Lower leg skin (tissue), 4 donors: Measurements from ENCODE around the gene DHRS1. TPM values are rescaled to one million over a fixed set of nuclear protein-coding genes. Genes with fewer than 3 reads are reported as not detected.

Source experiments
- DNase-seq, 2 donors: peaks; one replicate each; pipeline ENCODE4 v3.0.0-alpha.2; 2019; ENCODE audit warnings: low spot score in 2 of 2
- H3K4me3 ChIP-seq: fragments of 200-600 bp; sonication (generic); 2 replicates; pipeline ENCODE4 v1.5.1; 2017; ENCODE audit warnings: mild to moderate bottlenecking, low read depth; ENCODE audit not compliant: poor library complexity, severe bottlenecking
- POLR2A ChIP-seq, 2 donors: fragments of 450-650 bp; IDR thresholded peaks; one replicate each; pipeline ENCODE4 v1.6.1; 2016 to 2017; ENCODE audit warnings: antibody characterized with exemption in 2 of 2, mild to moderate bottlenecking in 1 of 2, moderate library complexity in 1 of 2
- WGBS, 2 donors: methylation state at CpG; one replicate each; pipeline ENCODE4 v1.1.5; 2018; 5-methylcytosine and 5-hydroxymethylcytosine counted together
- intact Hi-C: fragments of 100-400 bp; cut with DNase I; formaldehyde crosslinking; loops from one replicate; pipeline ENCODE4 v1.15.0; 2023; ENCODE audit warnings: low total_unique reads
- total RNA-seq, 4 donors: library from RNA; depleted of rRNA; stranded (reverse); fragments of >200 nt; gene quantifications; one replicate each; pipeline ENCODE4 v1.1.0, GENCODE V29; 2016
- TF ChIP-seq, protein P1 (sequence below), 3 donors: fragments of 450-650 bp; IDR thresholded peaks; one replicate each; pipeline ENCODE4 v1.5.1; 2016; ENCODE audit warnings: antibody characterized with exemption in 3 of 3, mild to moderate bottlenecking in 3 of 3, moderate library complexity in 2 of 3

DHRS1 gene
- total RNA-seq, 4 donors from 2014 or later, result 55.0 to 112 (median 90.6) TPM

DNA sequence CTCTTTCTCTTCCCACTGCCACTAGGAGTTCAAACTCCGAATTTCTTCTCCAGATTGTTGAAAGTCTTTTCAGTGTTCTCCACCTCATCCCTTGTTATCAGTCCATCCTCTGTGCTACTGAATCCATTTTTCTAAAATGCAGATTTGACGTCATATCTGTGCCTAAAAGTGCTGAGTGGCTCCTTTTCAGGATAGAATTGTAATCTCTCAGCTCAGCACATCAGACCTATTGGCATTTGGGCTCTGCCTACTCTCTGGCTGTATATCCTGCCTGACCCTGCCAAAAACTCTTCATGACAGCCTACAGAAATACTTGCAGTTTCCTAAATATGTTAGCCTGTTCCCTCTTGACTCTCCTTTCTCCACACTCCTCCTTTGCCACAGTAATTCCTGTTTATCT is 27.1 kb downstream of the DHRS1 start:
- DNase-seq, result no peak
- no peak overlapping the region for H3K4me3 ChIP-seq
- intact Hi-C loops, result no loop called here
- WGBS, 2 donors, result 77 to 88% methylated on average over 2 of the region's 2 CpGs
- TF ChIP-seq, protein P1, sequence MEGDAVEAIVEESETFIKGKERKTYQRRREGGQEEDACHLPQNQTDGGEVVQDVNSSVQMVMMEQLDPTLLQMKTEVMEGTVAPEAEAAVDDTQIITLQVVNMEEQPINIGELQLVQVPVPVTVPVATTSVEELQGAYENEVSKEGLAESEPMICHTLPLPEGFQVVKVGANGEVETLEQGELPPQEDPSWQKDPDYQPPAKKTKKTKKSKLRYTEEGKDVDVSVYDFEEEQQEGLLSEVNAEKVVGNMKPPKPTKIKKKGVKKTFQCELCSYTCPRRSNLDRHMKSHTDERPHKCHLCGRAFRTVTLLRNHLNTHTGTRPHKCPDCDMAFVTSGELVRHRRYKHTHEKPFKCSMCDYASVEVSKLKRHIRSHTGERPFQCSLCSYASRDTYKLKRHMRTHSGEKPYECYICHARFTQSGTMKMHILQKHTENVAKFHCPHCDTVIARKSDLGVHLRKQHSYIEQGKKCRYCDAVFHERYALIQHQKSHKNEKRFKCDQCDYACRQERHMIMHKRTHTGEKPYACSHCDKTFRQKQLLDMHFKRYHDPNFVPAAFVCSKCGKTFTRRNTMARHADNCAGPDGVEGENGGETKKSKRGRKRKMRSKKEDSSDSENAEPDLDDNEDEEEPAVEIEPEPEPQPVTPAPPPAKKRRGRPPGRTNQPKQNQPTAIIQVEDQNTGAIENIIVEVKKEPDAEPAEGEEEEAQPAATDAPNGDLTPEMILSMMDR (IDR thresholded peaks at IDR 0.05), result no peak
- no peak for TF ChIP-seq POLR2A (IDR thresholded peaks at IDR 0.05)

DNA sequence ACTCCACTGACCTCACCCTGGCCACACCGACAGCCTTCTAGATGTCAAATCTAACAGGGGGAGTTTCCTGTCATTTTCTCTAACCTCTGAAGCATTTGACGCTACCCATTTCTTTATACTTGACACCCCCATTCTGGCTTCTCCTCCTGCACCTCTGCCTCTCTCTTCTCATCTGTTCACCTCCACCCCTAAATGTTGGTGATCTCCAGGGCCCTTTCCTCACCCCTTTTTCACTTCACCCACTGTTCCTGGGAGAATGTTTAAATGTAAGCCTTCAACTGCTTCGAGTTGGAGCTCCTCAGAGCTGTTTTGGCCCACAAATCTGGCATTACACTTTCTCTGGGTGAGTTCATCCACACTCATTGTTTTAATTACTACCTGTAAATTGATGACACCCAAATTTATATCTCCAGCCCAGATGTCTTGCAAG is 27.7 kb downstream of the DHRS1 start:
- no peak overlapping the region for H3K4me3 ChIP-seq
- intact Hi-C loops, result no loop called here
- DNase-seq, result no peak
- TF ChIP-seq, protein P1 (IDR thresholded peaks at IDR 0.05), result no peak
- no peak for TF ChIP-seq POLR2A (IDR thresholded peaks at IDR 0.05)
- 13 to 23% methylated on average over 3 of the region's 3 CpGs for whole genome bisulfite sequencing, 2 donors

DNA sequence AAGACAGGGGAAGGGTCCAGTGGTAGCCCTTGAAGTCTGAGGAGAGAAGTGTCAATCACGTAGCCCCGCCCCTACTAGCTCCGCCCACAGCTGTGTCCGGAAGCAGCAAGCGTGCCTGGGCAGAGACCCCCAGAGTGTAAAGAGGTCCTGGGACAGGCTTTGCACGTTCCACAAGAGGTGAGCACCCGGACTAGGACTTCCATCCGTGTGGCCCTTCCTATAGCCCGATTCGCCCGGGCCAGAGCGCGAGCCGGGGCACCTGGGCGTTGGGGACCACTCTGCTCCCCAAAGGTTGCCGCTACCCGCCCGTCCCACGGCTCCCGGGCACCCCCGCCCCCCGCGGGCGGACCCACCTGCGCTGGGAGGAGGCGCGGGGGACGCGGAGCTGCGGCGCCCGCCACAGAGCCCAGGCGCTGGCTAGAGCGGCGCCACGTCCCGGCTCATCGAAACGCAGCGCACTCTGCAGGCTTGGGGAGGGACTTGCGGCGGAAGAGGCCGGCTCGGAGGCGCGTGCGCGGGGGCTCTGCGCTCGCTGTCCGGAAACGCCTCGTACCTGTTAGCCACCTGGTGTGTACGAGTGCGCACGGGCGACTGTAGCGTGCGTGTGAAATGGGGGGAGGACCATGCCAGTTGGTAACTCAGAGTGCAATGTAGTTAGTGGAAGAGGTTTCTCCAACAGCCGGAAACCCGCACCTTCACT is 28.3 kb downstream of the DHRS1 start, which contains the start of gene RABGGTA:
Gene RABGGTA (minus strand): TSS at position 464 of the 700 bp plus-strand sequence. CDS start 482 bp downstream, outside the sequence.
- peak within 1 kb of the TSS; percentile 87 for H3K4me3 ChIP-seq
- intact Hi-C loops, result no loop called here
- peak; percentile 67 to 96 for DNase-seq
- TF ChIP-seq, protein P1 (IDR thresholded peaks at IDR 0.05), result peak in 1 of 3 donors; percentile 58
- no peak for TF ChIP-seq POLR2A (IDR thresholded peaks at IDR 0.05)
- WGBS, 2 donors, result 0 to 1% methylated on average over 23 to 33 of the region's 61 CpGs

DNA sequence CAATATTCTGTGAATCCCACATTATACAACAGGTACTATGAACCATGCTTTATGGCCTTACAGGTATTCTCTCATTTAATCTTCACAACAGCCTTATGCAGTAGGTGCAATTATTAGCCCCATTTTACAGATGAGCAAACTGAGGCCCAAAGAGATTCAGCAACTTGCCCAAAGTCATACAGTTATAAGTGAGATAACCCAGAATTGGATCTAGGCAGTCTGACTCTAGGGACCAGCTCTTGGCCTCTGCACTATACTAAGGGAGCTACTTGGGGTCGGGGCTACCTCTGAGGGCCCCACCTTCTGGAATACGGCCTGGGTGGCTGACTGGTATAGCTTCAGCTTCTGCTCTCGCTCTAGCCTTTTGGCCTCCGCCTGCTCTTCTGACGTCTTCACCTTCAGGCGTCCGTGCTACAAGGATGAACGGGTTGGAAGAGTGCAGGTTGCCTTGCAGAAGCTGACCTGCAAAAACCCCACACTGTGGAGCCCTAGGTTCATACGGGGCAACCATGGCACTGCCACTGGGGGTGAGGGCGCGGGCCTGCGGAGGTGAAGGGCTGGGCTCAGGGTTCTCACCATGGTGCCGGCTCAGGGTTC is 28.9 kb downstream of the DHRS1 start:
- no peak for DNase-seq
- TF ChIP-seq, protein P1 (IDR thresholded peaks at IDR 0.05), result no peak
- TF ChIP-seq POLR2A (IDR thresholded peaks at IDR 0.05), result no peak
- 9 to 11% methylated on average over 13 of the region's 13 CpGs for WGBS, 2 donors
- intact Hi-C loops, result no loop called here
- peak overlapping the region; percentile 87 for H3K4me3 ChIP-seq

DNA sequence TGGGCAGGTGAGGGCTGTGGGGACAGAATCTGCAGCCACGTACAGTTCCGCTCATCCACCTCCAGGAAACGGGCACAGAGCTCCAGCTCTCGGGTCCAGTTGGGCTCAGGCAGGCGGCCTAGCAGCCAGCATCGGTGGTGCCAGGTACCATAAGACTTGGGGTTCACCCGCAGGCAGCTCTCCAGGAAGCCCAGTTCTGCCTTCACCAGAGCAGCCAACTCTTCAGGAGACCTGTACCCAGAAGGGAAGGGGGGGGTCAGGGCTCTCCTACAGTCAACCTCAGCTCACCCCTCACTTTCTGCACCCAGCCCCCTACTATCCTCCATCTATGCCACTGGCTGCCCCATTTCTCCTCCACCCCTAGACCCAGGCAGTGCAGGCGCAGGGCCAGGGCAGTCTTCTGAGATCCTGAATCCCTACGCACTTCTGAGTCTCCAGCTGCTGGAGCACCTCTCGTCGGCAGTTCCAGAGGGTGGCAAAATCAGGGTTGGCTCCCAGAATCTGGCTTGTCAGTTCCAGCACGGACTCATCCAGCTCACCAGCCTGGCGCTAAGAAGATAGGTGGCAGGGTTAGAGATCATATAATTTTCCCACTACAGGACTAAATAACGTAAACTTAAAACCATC is 29.6 kb downstream of the DHRS1 start:
- intact Hi-C loops, result no loop called here
- DNase-seq, result no peak
- WGBS, 2 donors, result 94% methylated on average over 14 of the region's 14 CpGs
- H3K4me3 ChIP-seq, result no peak overlapping the region
- TF ChIP-seq, protein P1 (IDR thresholded peaks at IDR 0.05), result no peak
- no peak for TF ChIP-seq POLR2A (IDR thresholded peaks at IDR 0.05)
